ENCODE data around the gene SP2. TPM values are rescaled to one million over a fixed set of nuclear protein-coding genes. Genes with fewer than 3 reads are reported as not detected.
A peak's percentile ranks its signal among the peaks of the same experiment; 100 is the strongest.

SP2 gene
- total RNA-seq, 2 donors from 2014 or later: 18.1 to 21.6 TPM

GRCh38 chr17:47902039-47902744, 6.2 kb downstream of the SP2 start:
- Histone ChIP-seq H3K27me3 (no peaks in the 10 kb centered on the region), H3K4me3 (no peak overlapping the region), H3K4me1 (peaks cover 6% of the 10 kb centered on the region), H3K9me3 (no peaks in the 10 kb centered on the region), H3K36me3 (no peaks in the 10 kb centered on the region), H3K27ac (no peak overlapping the region), H3K9ac (ENCODE audit: low read depth in 2 of 2, low read length in 2 of 2) (no peak overlapping the region)
- DNase-seq: no peak
- intact Hi-C loops (cut with DNase I): no loop called here
- TF ChIP-seq CTCF (IDR thresholded peaks at IDR 0.05): no peak

- H3K36me3 ChIP-seq: no peaks in the 10 kb centered on the region
- H3K27ac ChIP-seq: peak overlapping the region; percentile 39
- no peak for TF ChIP-seq CTCF (IDR thresholded peaks at IDR 0.05)
- no peaks in the 10 kb centered on the region for H3K27me3 ChIP-seq
- intact Hi-C loops (cut with DNase I): no loop called here
- no peak overlapping the region for H3K4me3 ChIP-seq
- DNase-seq: peak; percentile 40
- no peaks in the 10 kb centered on the region for H3K9me3 ChIP-seq
- no peak overlapping the region for H3K9ac ChIP-seq (ENCODE audit: low read depth in 2 of 2, low read length in 2 of 2)
- H3K4me1 ChIP-seq: no peaks in the 10 kb centered on the region
Measured at GRCh38 chr17:47905221-47905733, 9.2 kb downstream of the SP2 start.

- H3K4me1 ChIP-seq: no peaks in the 10 kb centered on the region
- no peaks in the 10 kb centered on the region for H3K27me3 ChIP-seq
- no peak for DNase-seq
- no peak overlapping the region for H3K27ac ChIP-seq
- no peaks in the 10 kb centered on the region for H3K36me3 ChIP-seq
- H3K4me3 ChIP-seq: no peak overlapping the region
- H3K9me3 ChIP-seq: no peaks in the 10 kb centered on the region
- intact Hi-C loops (cut with DNase I): no loop called here
- TF ChIP-seq CTCF (IDR thresholded peaks at IDR 0.05): no peak
- no peak overlapping the region for H3K9ac ChIP-seq (ENCODE audit: low read depth in 2 of 2, low read length in 2 of 2)
Measured at GRCh38 chr17:47906443-47906842, 10.4 kb downstream of the SP2 start.

- intact Hi-C loops (cut with DNase I): no loop called here
- Histone ChIP-seq H3K4me1 (no peaks in the 10 kb centered on the region), H3K27ac (no peak overlapping the region), H3K4me3 (no peak overlapping the region), H3K27me3 (no peaks in the 10 kb centered on the region), H3K36me3 (no peaks in the 10 kb centered on the region), H3K9ac (ENCODE audit: low read depth in 2 of 2, low read length in 2 of 2) (no peak overlapping the region), H3K9me3 (no peaks in the 10 kb centered on the region)
- TF ChIP-seq CTCF (IDR thresholded peaks at IDR 0.05): no peak
- no peak for DNase-seq
Measured at GRCh38 chr17:47907932-47908562, 12.0 kb downstream of the SP2 start.

- Histone ChIP-seq H3K36me3 (no peaks in the 10 kb centered on the region), H3K9me3 (no peaks in the 10 kb centered on the region), H3K27me3 (no peaks in the 10 kb centered on the region), H3K4me3 (no peak overlapping the region), H3K27ac (no peak overlapping the region), H3K4me1 (no peaks in the 10 kb centered on the region), H3K9ac (ENCODE audit: low read depth in 2 of 2, low read length in 2 of 2) (no peak overlapping the region)
- intact Hi-C loops (cut with DNase I): no loop called here
- TF ChIP-seq CTCF (IDR thresholded peaks at IDR 0.05): no peak
- no peak for DNase-seq
Measured at GRCh38 chr17:47913050-47913449, 17.0 kb downstream of the SP2 start.
